H1 (cell line): ENCODE measurements around the gene SHTN1. TPM values are rescaled to one million over a fixed set of nuclear protein-coding genes. Genes with fewer than 3 reads are reported as not detected.

Source experiments
- CTCF ChIA-PET: fragments of 300-600 bp; sonication (Branson Sonifier 250); formaldehyde crosslinking; loops from one replicate; lab custom pipeline; 2021; ENCODE audit not compliant: partially characterized antibody; lab: Charles Lee
- POLR2A ChIA-PET: fragments of 300-600 bp; sonication (Branson Sonifier 250); formaldehyde crosslinking; loops from one replicate; lab custom pipeline; 2021; ENCODE audit warnings: inconsistent platforms; ENCODE audit not compliant: partially characterized antibody; lab: Charles Lee
- DNase-seq, 2 experiments: peaks; one replicate each; pipeline versions ENCODE4 v3.0.0 to v3.0.0-alpha.2; 2010 to 2022; ENCODE audit warnings: low spot score in 2 of 2, low read depth in 1 of 2, mixed read lengths in 1 of 2
- FAIRE-seq: peaks from 2 replicates; lab custom pipeline; 2011; peaks lifted over from hg19 to GRCh38; lab: Jason Lieb, UNC
- H2AFZ ChIP-seq: 2 replicates; pipeline ENCODE4 v1.8.1; 2012; ENCODE audit warnings: low read length, inconsistent platforms
- H2AK5ac ChIP-seq: 2 replicates; pipeline ENCODE4 v1.6.1; 2013; ENCODE audit warnings: low read depth, low read length
- H2BK120ac ChIP-seq: replicated peaks from 2 replicates; pipeline ENCODE3; 2013; ENCODE audit warnings: low read depth, low read length, inconsistent platforms
- H2BK12ac ChIP-seq: 2 replicates; pipeline ENCODE4 v1.6.1; 2013; ENCODE audit warnings: low read depth, low read length
- H2BK15ac ChIP-seq: 2 replicates; pipeline ENCODE4 v1.6.1; 2013; ENCODE audit warnings: low read length
- H2BK20ac ChIP-seq: 2 replicates; pipeline ENCODE4 v1.6.1; 2013; ENCODE audit warnings: low read length
- H2BK5ac ChIP-seq: 2 replicates; pipeline ENCODE4 v1.6.1; 2013; ENCODE audit warnings: low read depth, low read length
- H3K14ac ChIP-seq: 2 replicates; pipeline ENCODE4 v1.6.1; 2013; ENCODE audit warnings: inconsistent platforms; ENCODE audit not compliant: insufficient read length
- H3K18ac ChIP-seq: 2 replicates; pipeline ENCODE4 v1.6.1; 2013; ENCODE audit warnings: low read length; ENCODE audit errors: extremely low read depth
- H3K23ac ChIP-seq: 2 replicates; pipeline ENCODE4 v1.6.1; 2013; ENCODE audit warnings: inconsistent platforms; ENCODE audit not compliant: insufficient read length
- H3K23me2 ChIP-seq: 2 replicates; pipeline ENCODE4 v1.6.1; 2013; ENCODE audit warnings: low read depth, low read length
- H3K27ac ChIP-seq: 2 replicates; pipeline ENCODE4 v1.6.1; 2011; ENCODE audit warnings: low read depth, low read length, inconsistent platforms
- H3K27me3 ChIP-seq, 4 experiments: replicated peaks in 1 of 4; 1 replicate in 1 of 4; 2 replicates in 3 of 4; pipeline versions ENCODE4 v1.6.1 to v1.8.1; 2011 to 2013; ENCODE audit warnings: low read length in 3 of 4, mild to moderate bottlenecking in 3 of 4, inconsistent platforms in 2 of 4, mixed read lengths in 2 of 4, moderate library complexity in 1 of 4; ENCODE audit not compliant: control insufficient read depth in 3 of 4, insufficient read depth in 3 of 4; ENCODE audit errors: extremely low read depth in 1 of 4
- H3K36me3 ChIP-seq, 4 experiments: 2 replicates each; pipeline versions ENCODE4 v1.6.1 to v1.8.1; 2011 to 2013; ENCODE audit warnings: mild to moderate bottlenecking in 4 of 4, low read length in 3 of 4, moderate library complexity in 2 of 4, control low read depth in 1 of 4, inconsistent platforms in 1 of 4; ENCODE audit not compliant: insufficient read depth in 4 of 4, control insufficient read depth in 2 of 4
- H3K4ac ChIP-seq: replicated peaks from 2 replicates; pipeline ENCODE3; 2013; ENCODE audit warnings: low read length, low read depth, mixed read lengths, inconsistent platforms; ENCODE audit not compliant: insufficient read length
- H3K4me1 ChIP-seq, 4 experiments: replicated peaks in 1 of 4; 1 replicate in 1 of 4; 2 replicates in 3 of 4; pipeline versions ENCODE4 v1.6.1 to v1.8.1; 2011 to 2013; ENCODE audit warnings: low read length in 3 of 4, inconsistent platforms in 2 of 4, mixed read lengths in 1 of 4; ENCODE audit not compliant: insufficient read depth in 4 of 4, control insufficient read depth in 3 of 4
- H3K4me2 ChIP-seq, 2 experiments: 2 replicates each; pipeline versions ENCODE4 v1.6.1 to v1.8.1; 2011 to 2013; ENCODE audit warnings: low read depth in 2 of 2, low read length in 2 of 2, control low read depth in 1 of 2, inconsistent platforms in 1 of 2, mild to moderate bottlenecking in 1 of 2; ENCODE audit not compliant: insufficient read depth in 1 of 2
- H3K4me3 ChIP-seq, 4 experiments: fragments of 200-600, 300-600 bp in 1 of 4; sonication (generic), shearing (Covaris generic), sonication (Bioruptor Twin) in 1 of 4; 2 replicates each; pipeline versions ENCODE4 v1.5.1 to v1.8.1; 2011 to 2016; ENCODE audit warnings: low read length in 4 of 4, low read depth in 3 of 4, control low read depth in 2 of 4, inconsistent platforms in 2 of 4, mild to moderate bottlenecking in 2 of 4, mixed read lengths in 1 of 4, moderate library complexity in 1 of 4; ENCODE audit not compliant: insufficient read depth in 2 of 4; ENCODE audit errors: extremely low read depth in 1 of 4
- H3K56ac ChIP-seq: replicated peaks from 2 replicates; pipeline ENCODE3; 2013; ENCODE audit warnings: low read depth, mild to moderate bottlenecking, mixed read lengths, low read length, inconsistent platforms; ENCODE audit not compliant: insufficient read length
- H3K79me1 ChIP-seq: 2 replicates; pipeline ENCODE4 v1.6.1; 2013; ENCODE audit warnings: low read depth, low read length, control low read depth
- H3K79me2 ChIP-seq, 2 experiments: 2 replicates each; pipeline versions ENCODE4 v1.6.1 to v1.8.1; 2012 to 2013; ENCODE audit warnings: low read length in 2 of 2, mild to moderate bottlenecking in 2 of 2, inconsistent platforms in 1 of 2; ENCODE audit not compliant: insufficient read depth in 2 of 2, control insufficient read depth in 1 of 2
- H3K9ac ChIP-seq, 4 experiments: replicated peaks in 1 of 4; 1 replicate in 1 of 4; 2 replicates in 3 of 4; pipeline versions ENCODE4 v1.6.1 to v1.8.1; 2011 to 2013; ENCODE audit warnings: low read depth in 3 of 4, low read length in 3 of 4, control low read depth in 2 of 4, mild to moderate bottlenecking in 2 of 4, moderate library complexity in 2 of 4, inconsistent platforms in 1 of 4; ENCODE audit errors: extremely low read depth in 1 of 4
- H3K9me3 ChIP-seq, 2 experiments: 2 replicates each; pipeline versions ENCODE4 v1.6.1 to v1.8.1; 2012 to 2013; ENCODE audit warnings: mild to moderate bottlenecking in 2 of 2, moderate library complexity in 2 of 2, control low read depth in 1 of 2, inconsistent platforms in 1 of 2, low read depth in 1 of 2, low read length in 1 of 2, mixed read lengths in 1 of 2; ENCODE audit not compliant: insufficient read depth in 2 of 2
- H4K20me1 ChIP-seq, 2 experiments: replicated peaks in 1 of 2; 2 replicates each; pipeline versions ENCODE3 to v1.8.1; 2011 to 2013; ENCODE audit warnings: inconsistent platforms in 2 of 2, low read length in 2 of 2, mild to moderate bottlenecking in 1 of 2; ENCODE audit not compliant: insufficient read depth in 2 of 2, control insufficient read depth in 1 of 2
- H4K5ac ChIP-seq: 2 replicates; pipeline ENCODE4 v1.6.1; 2013; ENCODE audit warnings: low read length, low read depth, mixed read lengths, inconsistent platforms; ENCODE audit not compliant: insufficient read length
- H4K8ac ChIP-seq: 2 replicates; pipeline ENCODE4 v1.8.0; 2013; ENCODE audit warnings: mild to moderate bottlenecking, moderate library complexity, low read length, inconsistent platforms; ENCODE audit not compliant: insufficient read depth; ENCODE audit errors: extremely low read depth
- H4K91ac ChIP-seq: replicated peaks from 2 replicates; pipeline ENCODE3; 2013; ENCODE audit warnings: low read length, mixed read lengths, inconsistent platforms; ENCODE audit not compliant: insufficient read length
- SRF ChIP-seq: IDR thresholded peaks from 2 replicates; pipeline ENCODE4 v1.6.1; 2011; ENCODE audit warnings: mild to moderate bottlenecking, low read depth, low read length, moderate library complexity
- WGBS, 2 experiments: shearing (Covaris generic) in 1 of 2; methylation state at CpG; one replicate each; pipeline versions ENCODE4 v1.1.6 to v1.1.7; 2013 to 2015; ENCODE audit warnings: low lambda C conversion rate in 2 of 2, mixed read lengths in 2 of 2, inconsistent platforms in 1 of 2, low coverage in 1 of 2, missing lambda C conversion rate in 1 of 2; ENCODE audit not compliant: insufficient replicate concordance in 2 of 2, insufficient coverage in 1 of 2, insufficient read length in 1 of 2; ENCODE audit errors: extremely low coverage in 1 of 2, missing lambda C conversion rate in 1 of 2; 5-methylcytosine and 5-hydroxymethylcytosine counted together
- polyA plus RNA-seq, 7 experiments: library from polyadenylated mRNA; depleted of rRNA in 3 of 7; stranded (reverse) in 5 of 7; unstranded in 2 of 7; fragments of >200 nt in 5 of 7; fragments of 200-250 nt in 2 of 7; gene quantifications; 1 replicate in 5 of 7; 2 replicates in 1 of 7; 4 replicates in 1 of 7; pipeline versions ENCODE4 v1.2.1 to v1.2.3, GENCODE V29; 2011 to 2013; ENCODE audit warnings: missing spikeins in 2 of 7, mixed read lengths in 2 of 7
- total RNA-seq: library from RNA; stranded (reverse); fragmentation: NEBNext Ultra II Directional; extraction: Animal tissue kit (Norgen Biotek cat#: 25700); gene quantifications from 2 replicates; pipeline ENCODE4 v1.2.1, GENCODE V29; 2021

SHTN1 gene
- total and polyA plus RNA-seq, 2 of the 8 experiments (the other 6 are each of a cell fraction or from before 2014, with no cell fraction given) = 3.3 to 12.7 TPM

DNA sequence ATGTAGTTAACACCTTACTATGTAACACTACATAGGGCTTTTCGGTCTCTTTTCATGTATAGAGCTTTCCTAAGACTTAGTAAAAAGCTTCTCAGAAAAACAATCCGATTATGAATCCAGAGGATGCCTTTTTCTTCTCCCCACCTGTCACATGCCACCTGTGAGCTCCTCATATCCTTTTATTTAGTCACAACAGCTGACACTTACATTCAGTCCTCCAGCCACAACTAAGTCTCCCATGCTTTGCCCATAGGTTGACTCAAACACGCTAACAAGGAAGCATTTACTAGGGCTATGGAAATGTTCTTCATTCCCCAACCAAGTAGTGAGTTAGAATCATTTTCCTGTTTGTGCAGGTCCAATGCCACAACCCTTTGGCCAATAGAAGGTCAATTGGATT, 147.8 kb downstream of the SHTN1 start:
- H3K4me3 ChIP-seq = no peak overlapping the region
- no peak overlapping the region for H2BK15ac ChIP-seq
- no peak overlapping the region for H3K23ac ChIP-seq
- H3K79me1 ChIP-seq = no peaks in the 10 kb centered on the region
- no peak overlapping the region for H4K91ac ChIP-seq
- H3K56ac ChIP-seq = no peak overlapping the region
- no peaks in the 10 kb centered on the region for H3K23me2 ChIP-seq
- no peak overlapping the region for H2BK20ac ChIP-seq
- FAIRE-seq = no peak
- no peak overlapping the region for H2BK12ac ChIP-seq
- H4K20me1 ChIP-seq = no peaks in the 10 kb centered on the region
- ChIA-PET CTCF (interaction anchor here (0.6 to 1.3 kb wide), 3 partner anchors 30 to 307 kb away, joined by 3 to 4 read pairs (median 3); no protein-coding TSS in a partner anchor), POLR2A (no interaction called here)
- no peak for TF ChIP-seq SRF
- H3K36me3 ChIP-seq = no peaks in the 10 kb centered on the region
- no peaks in the 10 kb centered on the region for H3K79me2 ChIP-seq
- no peak overlapping the region for H3K9ac ChIP-seq
- no peak overlapping the region for H2BK5ac ChIP-seq
- no peak overlapping the region for H3K14ac ChIP-seq
- H2AFZ ChIP-seq = no peak overlapping the region
- 94% methylated on average over 3 of the region's 3 CpGs; no CpG with 5 or more reads in 1 of the 2 experiments for WGBS, 2 experiments
- no peak overlapping the region for H4K5ac ChIP-seq
- no peaks in the 10 kb centered on the region for H3K27me3 ChIP-seq
- no peaks in the 10 kb centered on the region for H3K9me3 ChIP-seq
- no peaks in the 10 kb centered on the region for H3K4me1 ChIP-seq
- H2AK5ac ChIP-seq = no peak overlapping the region
- H3K18ac ChIP-seq = no peak overlapping the region
- no peak overlapping the region for H3K4me2 ChIP-seq
- H3K27ac ChIP-seq = no peak overlapping the region
- H2BK120ac ChIP-seq = no peak overlapping the region
- no peak overlapping the region for H3K4ac ChIP-seq
- DNase-seq = no peak
- H4K8ac ChIP-seq = no peak overlapping the region
